Ovary (tissue), 3 donors: ENCODE results near the gene ICE2.

Experiments
- EP300 ChIP-seq: sonication (generic); formaldehyde crosslinking; IDR thresholded peaks from one replicate; pipeline ENCODE4 v1.6.1; 2017; ENCODE audit warnings: antibody characterized with exemption
- POLR2A ChIP-seq: fragments of 450-650 bp; IDR thresholded peaks from one replicate; pipeline ENCODE4 v1.6.1; 2017; ENCODE audit warnings: antibody characterized with exemption, mild to moderate bottlenecking, moderate library complexity
- TF ChIP-seq, protein P1 (sequence below), 3 donors: fragments of 450-650 bp in 2 of 3; fragments of 200-600 bp in 1 of 3; IDR thresholded peaks; one replicate each; pipeline versions ENCODE4 v1.5.1 to v1.8.0; 2016 to 2022; ENCODE audit warnings: antibody characterized with exemption in 3 of 3, mild to moderate bottlenecking in 1 of 3
- donor health status: DM: no; HTN: no; CAD: no.

DNA sequence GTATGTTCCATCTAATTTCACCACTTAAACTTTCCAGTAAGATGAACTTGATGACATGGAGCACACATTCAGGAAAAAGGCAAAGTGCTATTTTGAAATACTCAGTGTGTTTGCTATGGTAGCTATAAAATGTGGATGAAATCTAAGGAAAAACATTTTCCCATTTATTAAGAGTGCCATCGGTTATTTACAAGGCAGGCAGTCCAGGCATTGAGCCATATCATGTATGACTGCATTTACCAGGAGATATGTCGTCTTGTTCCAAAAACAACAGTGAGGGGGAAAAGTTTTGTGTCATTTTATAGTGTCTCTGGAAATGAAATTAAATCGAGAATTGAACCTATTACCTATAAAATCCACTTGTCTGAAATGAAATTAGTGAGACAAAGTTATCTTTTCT is 94.9 kb downstream of the ICE2 start:
- no peak for TF ChIP-seq POLR2A
- TF ChIP-seq, protein P1, sequence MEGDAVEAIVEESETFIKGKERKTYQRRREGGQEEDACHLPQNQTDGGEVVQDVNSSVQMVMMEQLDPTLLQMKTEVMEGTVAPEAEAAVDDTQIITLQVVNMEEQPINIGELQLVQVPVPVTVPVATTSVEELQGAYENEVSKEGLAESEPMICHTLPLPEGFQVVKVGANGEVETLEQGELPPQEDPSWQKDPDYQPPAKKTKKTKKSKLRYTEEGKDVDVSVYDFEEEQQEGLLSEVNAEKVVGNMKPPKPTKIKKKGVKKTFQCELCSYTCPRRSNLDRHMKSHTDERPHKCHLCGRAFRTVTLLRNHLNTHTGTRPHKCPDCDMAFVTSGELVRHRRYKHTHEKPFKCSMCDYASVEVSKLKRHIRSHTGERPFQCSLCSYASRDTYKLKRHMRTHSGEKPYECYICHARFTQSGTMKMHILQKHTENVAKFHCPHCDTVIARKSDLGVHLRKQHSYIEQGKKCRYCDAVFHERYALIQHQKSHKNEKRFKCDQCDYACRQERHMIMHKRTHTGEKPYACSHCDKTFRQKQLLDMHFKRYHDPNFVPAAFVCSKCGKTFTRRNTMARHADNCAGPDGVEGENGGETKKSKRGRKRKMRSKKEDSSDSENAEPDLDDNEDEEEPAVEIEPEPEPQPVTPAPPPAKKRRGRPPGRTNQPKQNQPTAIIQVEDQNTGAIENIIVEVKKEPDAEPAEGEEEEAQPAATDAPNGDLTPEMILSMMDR (IDR thresholded peaks at IDR 0.05), result no peak
- no peak for TF ChIP-seq EP300
